Omental fat pad (tissue), 4 donors: ENCODE data around the gene MEAF6. TPM values are rescaled to one million over a fixed set of nuclear protein-coding genes. Genes with fewer than 3 reads are reported as not detected.
"Not testable (repeated sequence)": the region's sequence is repeated elsewhere in the genome, so short reads cannot be mapped to it uniquely, and the experiment has no call there.

Experiments used
- ATAC-seq: fragments of 150-250 bp; one replicate; pipeline ENCODE4 v1.9.1; 2016; ENCODE audit warnings: mild to moderate bottlenecking, moderate library complexity; ENCODE audit not compliant: low FRiP score
- DNase-seq: peaks from one replicate; pipeline ENCODE4 v3.0.0-alpha.2; 2019; ENCODE audit warnings: low spot score
- total RNA-seq, 4 donors: library from RNA; depleted of rRNA; stranded (reverse); fragments of >200 nt; gene quantifications; one replicate each; pipeline ENCODE4 v1.1.0, GENCODE V29; 2016
- TF ChIP-seq, protein P1 (sequence below), 3 donors: fragments of 450-650 bp; IDR thresholded peaks; one replicate each; pipeline ENCODE4 v1.5.1; 2016 to 2017; ENCODE audit warnings: antibody characterized with exemption in 3 of 3, mild to moderate bottlenecking in 3 of 3, moderate library complexity in 2 of 3

Gene MEAF6
- total RNA-seq: 10 to 100 TPM; 56.2 to 87.2 (median 61.5) TPM

DNA sequence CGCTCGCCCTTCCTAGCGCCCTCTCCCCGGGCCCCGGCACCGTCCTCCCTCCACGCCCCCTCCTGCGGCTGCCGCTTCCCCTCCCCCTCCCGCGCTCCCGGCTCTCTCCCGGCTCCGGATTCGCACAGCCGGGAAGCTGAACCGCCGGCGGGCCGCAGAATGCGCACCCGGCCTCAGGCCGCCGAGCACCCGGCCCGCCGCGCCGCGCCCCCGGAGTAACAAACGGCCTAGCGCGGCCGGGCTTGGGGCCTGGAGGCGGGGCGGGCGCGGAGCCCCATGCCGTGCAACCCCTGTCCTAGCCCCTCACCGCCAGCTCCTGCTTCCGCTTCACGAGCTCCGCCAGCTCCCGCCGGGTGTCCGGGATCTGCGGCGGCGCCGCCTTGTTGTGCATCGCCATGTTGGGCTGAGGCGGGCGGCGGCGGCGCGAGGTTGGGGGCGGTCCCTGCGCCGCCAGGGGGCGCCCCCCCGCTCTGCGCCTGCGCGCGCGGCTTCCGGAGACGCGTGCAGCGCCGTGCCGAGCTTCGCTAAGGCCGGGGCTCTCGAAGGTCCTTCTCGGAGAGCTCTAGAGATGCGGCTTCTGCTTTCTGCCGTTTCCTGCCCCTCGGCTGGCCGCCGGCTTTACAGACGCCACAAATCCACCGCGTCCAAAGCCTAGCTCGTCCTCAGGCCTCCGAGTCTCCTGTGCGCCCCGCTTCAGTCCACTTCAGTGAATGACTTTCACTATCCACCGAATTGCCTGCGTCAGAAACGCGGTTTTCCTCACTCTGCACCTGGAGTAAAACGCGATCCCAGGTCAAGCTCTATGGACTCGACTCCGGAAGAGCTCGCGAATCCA, at the start of gene MEAF6:
TSS of gene MEAF6 (minus strand) at position 417 of the 835 bp plus-strand sequence. CDS start at position 397, 20 bp downstream.
- TF ChIP-seq, protein P1, sequence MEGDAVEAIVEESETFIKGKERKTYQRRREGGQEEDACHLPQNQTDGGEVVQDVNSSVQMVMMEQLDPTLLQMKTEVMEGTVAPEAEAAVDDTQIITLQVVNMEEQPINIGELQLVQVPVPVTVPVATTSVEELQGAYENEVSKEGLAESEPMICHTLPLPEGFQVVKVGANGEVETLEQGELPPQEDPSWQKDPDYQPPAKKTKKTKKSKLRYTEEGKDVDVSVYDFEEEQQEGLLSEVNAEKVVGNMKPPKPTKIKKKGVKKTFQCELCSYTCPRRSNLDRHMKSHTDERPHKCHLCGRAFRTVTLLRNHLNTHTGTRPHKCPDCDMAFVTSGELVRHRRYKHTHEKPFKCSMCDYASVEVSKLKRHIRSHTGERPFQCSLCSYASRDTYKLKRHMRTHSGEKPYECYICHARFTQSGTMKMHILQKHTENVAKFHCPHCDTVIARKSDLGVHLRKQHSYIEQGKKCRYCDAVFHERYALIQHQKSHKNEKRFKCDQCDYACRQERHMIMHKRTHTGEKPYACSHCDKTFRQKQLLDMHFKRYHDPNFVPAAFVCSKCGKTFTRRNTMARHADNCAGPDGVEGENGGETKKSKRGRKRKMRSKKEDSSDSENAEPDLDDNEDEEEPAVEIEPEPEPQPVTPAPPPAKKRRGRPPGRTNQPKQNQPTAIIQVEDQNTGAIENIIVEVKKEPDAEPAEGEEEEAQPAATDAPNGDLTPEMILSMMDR (IDR thresholded peaks at IDR 0.05): peak in 2 of 3 donors; percentile 55 to 82
- DNase-seq (peak; percentile 32), ATAC-seq (peak; percentile 98)

DNA sequence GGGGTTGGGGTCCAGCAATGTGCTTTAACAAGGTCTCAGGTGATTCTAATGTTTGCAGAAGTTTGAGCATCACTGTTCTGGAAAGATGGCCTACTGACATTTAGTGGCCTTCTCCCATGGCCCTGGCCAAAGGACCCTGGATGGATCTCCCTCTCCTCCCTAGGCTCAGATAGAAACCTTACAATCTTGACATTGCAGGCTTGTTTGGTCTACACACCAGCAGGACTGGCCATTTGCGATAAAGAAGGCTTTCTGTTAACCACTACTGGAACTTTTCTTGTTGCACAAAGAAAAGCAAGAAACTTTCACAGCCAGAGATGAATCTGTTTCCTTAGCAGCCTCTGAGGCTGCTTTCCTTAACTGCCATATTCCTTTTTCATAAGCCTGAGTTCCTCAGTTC, 48.4 kb upstream of the MEAF6 start:
- TF ChIP-seq, protein P1 (IDR thresholded peaks at IDR 0.05): no peak
- ATAC-seq (no peak), DNase-seq (no peak)

DNA sequence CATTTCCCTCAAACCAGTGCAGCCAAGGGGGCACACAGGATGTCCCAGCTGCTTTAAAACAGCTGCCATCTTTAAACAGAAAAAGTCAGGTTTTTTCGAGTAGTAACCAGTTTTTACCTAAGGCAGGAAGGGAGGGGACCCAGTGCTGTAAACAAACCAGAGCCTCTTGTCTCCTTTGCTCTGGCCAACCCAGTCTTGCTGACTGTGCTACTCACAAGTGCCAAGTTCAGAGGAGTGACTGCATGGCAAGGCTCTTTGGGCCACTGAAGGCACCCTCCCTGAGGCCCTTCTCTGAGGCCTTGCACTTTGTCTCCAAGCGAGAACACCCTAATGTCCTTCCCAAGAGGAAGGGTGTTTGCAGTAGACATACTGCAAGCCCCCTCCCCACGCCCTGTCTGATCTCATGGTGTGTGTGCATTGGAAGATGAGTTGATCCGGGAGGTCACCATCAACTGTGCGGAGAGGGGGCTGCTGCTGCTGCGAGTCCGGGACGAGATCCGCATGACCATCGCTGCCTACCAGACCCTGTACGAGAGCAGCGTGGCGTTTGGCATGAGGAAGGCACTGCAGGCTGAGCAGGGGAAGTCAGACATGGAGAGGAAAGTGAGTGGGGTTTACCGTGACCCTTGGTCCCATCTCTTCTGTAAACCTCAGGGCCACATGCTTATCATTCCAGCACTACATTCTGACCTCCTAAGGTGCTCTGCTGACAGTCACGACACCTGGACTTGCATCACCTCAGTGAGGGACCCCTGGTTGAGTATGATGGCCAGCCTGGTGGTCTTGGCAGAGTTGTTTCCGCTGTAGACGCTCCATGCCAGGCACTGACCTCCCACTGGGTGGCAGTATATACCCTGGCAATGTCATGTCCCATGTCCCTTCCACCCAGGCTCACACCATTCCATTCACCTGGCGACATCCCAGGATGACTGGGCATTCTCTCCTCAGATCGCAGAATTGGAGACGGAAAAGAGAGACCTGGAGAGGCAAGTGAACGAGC, 46.9 kb upstream of the MEAF6 start:
- DNase-seq (no peak), ATAC-seq (no peak)
- TF ChIP-seq, protein P1 (IDR thresholded peaks at IDR 0.05): no peak

DNA sequence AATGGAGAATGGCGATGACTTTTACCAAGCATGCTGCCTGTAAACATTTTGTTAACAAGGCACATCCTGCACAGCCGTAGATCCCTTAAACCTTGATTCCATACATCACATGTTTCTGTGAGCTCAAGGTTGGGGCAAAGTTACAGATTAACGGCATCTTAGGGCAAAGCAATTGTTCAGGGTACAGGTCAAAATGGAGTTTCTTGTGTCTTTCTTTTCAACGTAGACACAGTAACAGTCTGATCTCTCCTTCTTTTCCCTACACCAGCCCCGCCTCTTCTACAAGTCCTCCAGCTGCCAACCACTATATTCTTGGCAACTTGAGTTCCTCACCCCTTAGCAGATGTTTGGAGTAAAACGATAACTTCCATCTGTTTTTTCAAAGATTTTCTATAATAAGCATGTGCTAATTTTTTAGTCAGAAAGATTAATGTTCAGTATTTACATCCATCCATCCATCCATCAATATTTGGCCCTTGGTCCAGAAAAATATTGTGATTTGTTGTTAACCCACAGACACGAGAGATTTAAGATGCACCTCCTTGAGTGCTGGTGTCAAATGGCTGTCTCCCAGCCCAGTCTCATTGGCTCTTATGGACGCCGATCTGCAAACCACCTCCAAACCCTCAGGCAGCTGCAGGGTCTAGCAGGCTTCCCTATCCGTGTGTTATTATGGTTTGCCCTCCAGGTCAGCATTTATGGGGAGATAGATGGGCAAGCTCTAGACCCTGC, 46.0 kb upstream of the MEAF6 start:
- no peak for ATAC-seq
- TF ChIP-seq, protein P1 (IDR thresholded peaks at IDR 0.05): no peak
- DNase-seq: no peak

DNA sequence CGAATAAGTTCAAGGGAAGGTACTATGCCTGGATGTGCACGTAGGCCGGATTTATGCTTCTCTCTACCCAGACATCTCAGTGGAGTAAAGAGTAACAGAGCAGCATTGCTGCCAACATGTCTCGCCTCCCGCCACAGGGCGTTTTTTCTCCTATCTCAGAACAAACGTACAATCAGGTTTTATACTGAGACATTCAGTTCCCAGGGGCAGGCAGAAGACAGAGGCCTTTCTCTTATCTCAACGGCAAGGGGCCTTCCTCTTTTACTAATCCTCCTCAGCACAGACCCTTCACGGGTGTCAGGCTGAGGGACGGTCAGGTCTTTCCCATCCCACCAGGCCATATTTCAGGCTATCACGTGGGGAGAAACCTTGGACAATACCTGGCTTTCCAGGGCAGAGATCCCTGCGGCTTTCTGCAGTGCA, 45.4 kb upstream of the MEAF6 start:
- not testable (repeated sequence) for ATAC-seq, DNase-seq

DNA sequence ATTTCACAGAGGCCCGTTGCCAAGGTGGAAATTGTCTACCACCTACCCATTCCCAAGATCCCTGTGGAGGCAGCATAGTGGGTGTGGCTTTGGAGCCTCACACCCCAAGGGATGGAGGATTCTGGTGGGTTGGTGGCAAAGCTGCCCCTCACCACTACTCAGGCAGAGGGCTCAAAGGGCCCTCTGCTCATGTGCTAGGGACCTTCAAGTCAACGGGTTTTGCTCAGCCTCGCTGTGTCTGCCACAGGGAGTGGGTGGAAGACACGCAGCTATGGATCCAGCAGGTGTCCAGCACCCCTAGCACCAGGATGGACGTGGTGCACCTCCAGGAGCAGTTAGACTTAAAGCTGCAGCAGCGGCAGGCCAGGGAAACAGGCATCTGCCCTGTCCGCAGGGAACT, 44.5 kb upstream of the MEAF6 start:
- no peak for DNase-seq
- ATAC-seq: no peak
- TF ChIP-seq, protein P1 (IDR thresholded peaks at IDR 0.05): no peak
